Liver (tissue), 9 donors: Measurements from ENCODE around the gene RESP18. TPM values are rescaled to one million over a fixed set of nuclear protein-coding genes. Genes with fewer than 3 reads are reported as not detected.

Experiments used
- DNase-seq: peaks from one replicate; pipeline ENCODE4 v3.0.0-alpha.2; 2017; ENCODE audit warnings: low spot score
- H3K27ac ChIP-seq, 2 donors: one replicate each; pipeline ENCODE4 v1.7.0; 2013; ENCODE audit warnings: inconsistent platforms in 2 of 2, low read length in 2 of 2, control low read depth in 1 of 2, low read depth in 1 of 2, mild to moderate bottlenecking in 1 of 2
- H3K27me3 ChIP-seq, 4 donors: one replicate each; pipeline versions ENCODE4 v1.6.1 to v1.7.0; 2013; ENCODE audit warnings: low read length in 3 of 4, inconsistent platforms in 1 of 4, mild to moderate bottlenecking in 1 of 4, moderate library complexity in 1 of 4; ENCODE audit not compliant: control insufficient read depth in 4 of 4, insufficient read depth in 4 of 4
- H3K36me3 ChIP-seq, 4 donors: one replicate each; pipeline versions ENCODE4 v1.6.1 to v1.7.0; 2013; ENCODE audit warnings: low read length in 3 of 4, mild to moderate bottlenecking in 3 of 4, low read depth in 1 of 4, moderate library complexity in 1 of 4; ENCODE audit not compliant: control insufficient read depth in 4 of 4, insufficient read depth in 3 of 4
- H3K4me1 ChIP-seq, 4 donors: one replicate each; pipeline versions ENCODE4 v1.6.1 to v1.7.0; 2013; ENCODE audit warnings: low read length in 3 of 4, mild to moderate bottlenecking in 3 of 4, moderate library complexity in 1 of 4; ENCODE audit not compliant: control insufficient read depth in 4 of 4, insufficient read depth in 4 of 4
- H3K4me3 ChIP-seq, 3 donors: one replicate each; pipeline versions ENCODE4 v1.6.1 to v1.7.0; 2013; ENCODE audit warnings: low read length in 3 of 3, control low read depth in 1 of 3, low read depth in 1 of 3, mild to moderate bottlenecking in 1 of 3
- H3K9ac ChIP-seq, 2 donors: one replicate each; pipeline ENCODE4 v1.7.0; 2013; ENCODE audit warnings: low read length in 2 of 2, mild to moderate bottlenecking in 2 of 2, moderate library complexity in 2 of 2, control low read depth in 1 of 2, low read depth in 1 of 2
- H3K9me3 ChIP-seq, 4 donors: one replicate each; pipeline versions ENCODE4 v1.6.1 to v1.7.0; 2013; ENCODE audit warnings: low read length in 3 of 4; ENCODE audit not compliant: control insufficient read depth in 4 of 4
- EGR1 ChIP-seq, 2 donors: IDR thresholded peaks; 2 replicates each; pipeline ENCODE4 v1.6.1; 2016 to 2018; ENCODE audit warnings: antibody characterized with exemption in 2 of 2, low read depth in 2 of 2
- FOXA2 ChIP-seq: IDR thresholded peaks from 2 replicates; pipeline ENCODE4 v1.6.1; 2016; ENCODE audit warnings: antibody characterized with exemption
- HNF4A ChIP-seq, 2 donors: conservative IDR thresholded peaks; 2 replicates each; pipeline ENCODE4 v1.6.1; 2016; ENCODE audit warnings: antibody characterized with exemption in 2 of 2, mild to moderate bottlenecking in 2 of 2
- HNF4G ChIP-seq: IDR thresholded peaks from 2 replicates; pipeline ENCODE4 v1.6.1; 2016; ENCODE audit warnings: antibody characterized with exemption
- JUND ChIP-seq, 2 donors: IDR thresholded peaks; 2 replicates each; pipeline ENCODE4 v1.6.1; 2016; ENCODE audit warnings: antibody characterized with exemption in 2 of 2
- NR2F2 ChIP-seq: IDR thresholded peaks from 2 replicates; pipeline ENCODE4 v1.6.1; 2016; ENCODE audit warnings: antibody characterized with exemption
- RAD21 ChIP-seq, 2 donors: IDR thresholded peaks; 2 replicates each; pipeline ENCODE4 v1.6.1; 2016; ENCODE audit warnings: antibody characterized with exemption in 2 of 2, mild to moderate bottlenecking in 2 of 2
- RXRA ChIP-seq, 2 donors: IDR thresholded peaks; 2 replicates each; pipeline ENCODE4 v1.6.1; 2017 to 2018; ENCODE audit warnings: antibody characterized with exemption in 2 of 2, mild to moderate bottlenecking in 1 of 2
- SP1 ChIP-seq: IDR thresholded peaks from 2 replicates; pipeline ENCODE4 v1.6.1; 2018; ENCODE audit warnings: antibody characterized with exemption, mild to moderate bottlenecking
- TAF1 ChIP-seq: conservative IDR thresholded peaks from 2 replicates; pipeline ENCODE4 v1.6.1; 2016; ENCODE audit warnings: antibody characterized with exemption, mild to moderate bottlenecking
- YY1 ChIP-seq: IDR thresholded peaks from 2 replicates; pipeline ENCODE4 v1.6.1; 2016; ENCODE audit warnings: antibody characterized with exemption, mild to moderate bottlenecking
- WGBS: extraction: QIAGEN DNeasy Blood & Tissue Kit; methylation state at CpG from one replicate; pipeline ENCODE4 v1.1.7; 2013; 5-methylcytosine and 5-hydroxymethylcytosine counted together
- polyA plus RNA-seq, 2 donors: library from polyadenylated mRNA; stranded (reverse) in 1 of 2; unstranded in 1 of 2; fragments of 200-250 nt in 1 of 2; fragments of >200 nt in 1 of 2; fragmentation: Nextera tagmentation in 1 of 2; extraction: Ambion mirVana in 1 of 2; gene quantifications; one replicate each; pipeline versions ENCODE4 v1.2.1 to v1.2.3, GENCODE V29; 2013 to 2015
- total RNA-seq, 2 donors: library from RNA; depleted of rRNA; stranded (reverse); fragments of >200 nt; gene quantifications; one replicate each; pipeline ENCODE4 v1.2.3, GENCODE V29; 2014
- TF ChIP-seq, protein P1 (sequence below): IDR thresholded peaks from 2 replicates; pipeline ENCODE4 v1.6.1; 2016; ENCODE audit warnings: antibody characterized with exemption
- TF ChIP-seq, protein P2 (sequence below): IDR thresholded peaks from 2 replicates; pipeline ENCODE4 v1.6.1; 2016; ENCODE audit warnings: antibody characterized with exemption
- TF ChIP-seq, protein P3 (sequence below): IDR thresholded peaks from 2 replicates; pipeline ENCODE4 v1.6.1; 2016; ENCODE audit warnings: antibody characterized with exemption, mild to moderate bottlenecking
- TF ChIP-seq, protein P4 (sequence below): fragments of 150-350 bp; IDR thresholded peaks from 2 replicates; pipeline ENCODE4 v1.5.1; 2017; ENCODE audit warnings: improper control_type of control experiment, low read depth, low read length; ENCODE audit not compliant: missing input control
- donor health status: healthy.
- donor health status: healthy.
- donor health status: healthy.
- donor health status: healthy.
- donor health status: healthy.

The RESP18 gene
- total and polyA plus RNA-seq, 4 donors, result not detected

DNA sequence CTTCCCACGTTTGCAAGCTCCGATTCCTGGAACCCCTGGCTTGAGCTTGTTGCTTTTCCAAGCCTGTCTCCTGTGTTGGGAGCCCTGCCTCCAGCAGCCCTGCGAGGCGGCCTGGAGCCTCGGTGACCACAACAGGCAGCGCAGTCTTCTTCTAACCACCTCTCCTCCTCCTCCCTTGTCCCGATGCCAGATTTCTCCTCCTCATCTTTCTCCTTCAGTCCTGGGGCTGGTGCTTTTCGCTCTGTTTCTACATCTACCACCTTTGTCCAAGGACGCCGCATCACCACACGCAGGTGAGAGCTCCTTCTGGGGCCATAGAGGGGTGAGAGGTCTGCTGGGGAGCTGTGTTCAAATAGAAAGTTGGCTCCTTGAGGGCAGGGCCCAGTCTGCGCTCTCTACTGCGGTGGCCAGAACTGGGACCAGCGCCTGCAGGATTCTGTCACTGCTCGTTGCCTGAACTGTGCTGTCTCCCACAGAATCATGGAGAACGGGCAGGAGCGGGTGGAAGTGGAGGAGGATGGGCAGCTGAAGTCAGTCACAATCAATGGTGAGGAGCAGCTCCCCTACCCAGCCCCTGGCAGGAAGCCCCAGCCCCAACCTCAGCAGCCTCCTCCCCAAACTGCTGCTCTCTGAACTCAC lies 49.5 kb downstream of the RESP18 start:
- Histone ChIP-seq H3K27ac (no peak overlapping the region), H3K27me3 (no peaks in the 10 kb centered on the region), H3K4me3 (no peak overlapping the region), H3K4me1 (peaks cover 3 to 15% (median 9%) of the 10 kb centered on the region in 4 donors), H3K9ac (no peak overlapping the region), H3K36me3 (peaks cover 8 to 45% (median 38%) of the 10 kb centered on the region in 4 donors), H3K9me3 (no peaks in the 10 kb centered on the region)
- 95% methylated on average over 17 of the region's 17 CpGs for WGBS
- no peak for TF ChIP-seq HNF4G
- TF ChIP-seq TAF1, result no peak
- TF ChIP-seq, protein P1, sequence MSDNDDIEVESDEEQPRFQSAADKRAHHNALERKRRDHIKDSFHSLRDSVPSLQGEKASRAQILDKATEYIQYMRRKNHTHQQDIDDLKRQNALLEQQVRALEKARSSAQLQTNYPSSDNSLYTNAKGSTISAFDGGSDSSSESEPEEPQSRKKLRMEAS, result no peak
- no peak for TF ChIP-seq SP1
- TF ChIP-seq, protein P2, sequence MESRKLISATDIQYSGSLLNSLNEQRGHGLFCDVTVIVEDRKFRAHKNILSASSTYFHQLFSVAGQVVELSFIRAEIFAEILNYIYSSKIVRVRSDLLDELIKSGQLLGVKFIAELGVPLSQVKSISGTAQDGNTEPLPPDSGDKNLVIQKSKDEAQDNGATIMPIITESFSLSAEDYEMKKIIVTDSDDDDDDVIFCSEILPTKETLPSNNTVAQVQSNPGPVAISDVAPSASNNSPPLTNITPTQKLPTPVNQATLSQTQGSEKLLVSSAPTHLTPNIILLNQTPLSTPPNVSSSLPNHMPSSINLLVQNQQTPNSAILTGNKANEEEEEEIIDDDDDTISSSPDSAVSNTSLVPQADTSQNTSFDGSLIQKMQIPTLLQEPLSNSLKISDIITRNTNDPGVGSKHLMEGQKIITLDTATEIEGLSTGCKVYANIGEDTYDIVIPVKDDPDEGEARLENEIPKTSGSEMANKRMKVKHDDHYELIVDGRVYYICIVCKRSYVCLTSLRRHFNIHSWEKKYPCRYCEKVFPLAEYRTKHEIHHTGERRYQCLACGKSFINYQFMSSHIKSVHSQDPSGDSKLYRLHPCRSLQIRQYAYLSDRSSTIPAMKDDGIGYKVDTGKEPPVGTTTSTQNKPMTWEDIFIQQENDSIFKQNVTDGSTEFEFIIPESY, result no peak
- TF ChIP-seq, protein P3, sequence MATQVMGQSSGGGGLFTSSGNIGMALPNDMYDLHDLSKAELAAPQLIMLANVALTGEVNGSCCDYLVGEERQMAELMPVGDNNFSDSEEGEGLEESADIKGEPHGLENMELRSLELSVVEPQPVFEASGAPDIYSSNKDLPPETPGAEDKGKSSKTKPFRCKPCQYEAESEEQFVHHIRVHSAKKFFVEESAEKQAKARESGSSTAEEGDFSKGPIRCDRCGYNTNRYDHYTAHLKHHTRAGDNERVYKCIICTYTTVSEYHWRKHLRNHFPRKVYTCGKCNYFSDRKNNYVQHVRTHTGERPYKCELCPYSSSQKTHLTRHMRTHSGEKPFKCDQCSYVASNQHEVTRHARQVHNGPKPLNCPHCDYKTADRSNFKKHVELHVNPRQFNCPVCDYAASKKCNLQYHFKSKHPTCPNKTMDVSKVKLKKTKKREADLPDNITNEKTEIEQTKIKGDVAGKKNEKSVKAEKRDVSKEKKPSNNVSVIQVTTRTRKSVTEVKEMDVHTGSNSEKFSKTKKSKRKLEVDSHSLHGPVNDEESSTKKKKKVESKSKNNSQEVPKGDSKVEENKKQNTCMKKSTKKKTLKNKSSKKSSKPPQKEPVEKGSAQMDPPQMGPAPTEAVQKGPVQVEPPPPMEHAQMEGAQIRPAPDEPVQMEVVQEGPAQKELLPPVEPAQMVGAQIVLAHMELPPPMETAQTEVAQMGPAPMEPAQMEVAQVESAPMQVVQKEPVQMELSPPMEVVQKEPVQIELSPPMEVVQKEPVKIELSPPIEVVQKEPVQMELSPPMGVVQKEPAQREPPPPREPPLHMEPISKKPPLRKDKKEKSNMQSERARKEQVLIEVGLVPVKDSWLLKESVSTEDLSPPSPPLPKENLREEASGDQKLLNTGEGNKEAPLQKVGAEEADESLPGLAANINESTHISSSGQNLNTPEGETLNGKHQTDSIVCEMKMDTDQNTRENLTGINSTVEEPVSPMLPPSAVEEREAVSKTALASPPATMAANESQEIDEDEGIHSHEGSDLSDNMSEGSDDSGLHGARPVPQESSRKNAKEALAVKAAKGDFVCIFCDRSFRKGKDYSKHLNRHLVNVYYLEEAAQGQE, result no peak
- no peak for TF ChIP-seq RXRA (IDR thresholded peaks at IDR 0.05)
- TF ChIP-seq, protein P4, sequence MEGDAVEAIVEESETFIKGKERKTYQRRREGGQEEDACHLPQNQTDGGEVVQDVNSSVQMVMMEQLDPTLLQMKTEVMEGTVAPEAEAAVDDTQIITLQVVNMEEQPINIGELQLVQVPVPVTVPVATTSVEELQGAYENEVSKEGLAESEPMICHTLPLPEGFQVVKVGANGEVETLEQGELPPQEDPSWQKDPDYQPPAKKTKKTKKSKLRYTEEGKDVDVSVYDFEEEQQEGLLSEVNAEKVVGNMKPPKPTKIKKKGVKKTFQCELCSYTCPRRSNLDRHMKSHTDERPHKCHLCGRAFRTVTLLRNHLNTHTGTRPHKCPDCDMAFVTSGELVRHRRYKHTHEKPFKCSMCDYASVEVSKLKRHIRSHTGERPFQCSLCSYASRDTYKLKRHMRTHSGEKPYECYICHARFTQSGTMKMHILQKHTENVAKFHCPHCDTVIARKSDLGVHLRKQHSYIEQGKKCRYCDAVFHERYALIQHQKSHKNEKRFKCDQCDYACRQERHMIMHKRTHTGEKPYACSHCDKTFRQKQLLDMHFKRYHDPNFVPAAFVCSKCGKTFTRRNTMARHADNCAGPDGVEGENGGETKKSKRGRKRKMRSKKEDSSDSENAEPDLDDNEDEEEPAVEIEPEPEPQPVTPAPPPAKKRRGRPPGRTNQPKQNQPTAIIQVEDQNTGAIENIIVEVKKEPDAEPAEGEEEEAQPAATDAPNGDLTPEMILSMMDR, result no peak
- no peak for TF ChIP-seq EGR1 (IDR thresholded peaks at IDR 0.05; ENCODE audit: low read depth in 2 of 2)
- TF ChIP-seq JUND (IDR thresholded peaks at IDR 0.05), result no peak
- DNase-seq, result no peak

DNA sequence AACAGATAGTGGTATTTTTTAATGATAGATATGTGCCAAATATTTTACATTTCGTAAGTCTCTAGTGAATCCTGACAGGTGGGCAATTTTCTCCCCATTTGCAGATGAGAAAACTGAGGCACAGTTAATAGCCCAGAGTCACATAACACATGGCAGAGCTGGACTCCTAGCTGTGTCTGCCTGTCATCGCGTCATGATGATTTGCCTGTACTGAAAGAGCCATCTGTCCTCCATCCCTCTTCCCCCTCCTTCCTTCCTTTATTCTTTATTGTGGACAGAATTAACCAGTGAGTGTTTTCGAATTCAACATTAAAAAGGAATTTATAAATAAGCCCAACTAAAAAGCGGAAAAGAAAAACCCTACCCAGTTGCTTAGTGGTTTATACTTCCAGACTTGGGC lies 50.2 kb downstream of the RESP18 start:
- peaks cover 8 to 45% (median 38%) of the 10 kb centered on the region in 4 donors for H3K36me3 ChIP-seq
- no peak for DNase-seq
- H3K9me3 ChIP-seq, result no peaks in the 10 kb centered on the region
- H3K4me1 ChIP-seq, result peaks cover 7 to 22% (median 13%) of the 10 kb centered on the region in 4 donors
- H3K27ac ChIP-seq, result no peak overlapping the region
- H3K27me3 ChIP-seq, result no peaks in the 10 kb centered on the region
- H3K4me3 ChIP-seq, result no peak overlapping the region
- 95% methylated on average over 5 of the region's 5 CpGs for WGBS
- no peak overlapping the region for H3K9ac ChIP-seq
- TF ChIP-seq, protein P4, result no peak
- TF ChIP-seq SP1, result no peak
- no peak for TF ChIP-seq JUND (IDR thresholded peaks at IDR 0.05)
- no peak for TF ChIP-seq RAD21 (IDR thresholded peaks at IDR 0.05)
- no peak for TF ChIP-seq TAF1
- TF ChIP-seq EGR1 (IDR thresholded peaks at IDR 0.05; ENCODE audit: low read depth in 2 of 2), result no peak
- no peak for TF ChIP-seq YY1
- TF ChIP-seq, protein P1, result no peak
- no peak for TF ChIP-seq HNF4A (conservative IDR thresholded peaks at IDR 0.05)
- TF ChIP-seq NR2F2, result no peak
- TF ChIP-seq, protein P2, result no peak
- no peak for TF ChIP-seq FOXA2
- TF ChIP-seq RXRA (IDR thresholded peaks at IDR 0.05), result no peak
